OCI-LY1 (cell line): Measurements from ENCODE around the gene HDAC9.

Experiments used
- EZH2 ChIP-seq: fragments of 200-600 bp; sonication (generic), shearing (Covaris generic); IDR thresholded peaks from 2 replicates; pipeline ENCODE4 v1.8.0; 2017; ENCODE audit warnings: borderline replicate concordance, mixed run types, mild to moderate bottlenecking, antibody characterized with exemption, low read length, moderate library complexity, mixed read lengths
- TF ChIP-seq, protein P1 (sequence below): fragments of 200-600 bp; sonication (generic), shearing (Covaris generic); IDR thresholded peaks from 2 replicates; pipeline ENCODE4 v1.5.1; 2017; ENCODE audit warnings: mild to moderate bottlenecking, antibody characterized with exemption, low read length, moderate library complexity, mixed read lengths

DNA sequence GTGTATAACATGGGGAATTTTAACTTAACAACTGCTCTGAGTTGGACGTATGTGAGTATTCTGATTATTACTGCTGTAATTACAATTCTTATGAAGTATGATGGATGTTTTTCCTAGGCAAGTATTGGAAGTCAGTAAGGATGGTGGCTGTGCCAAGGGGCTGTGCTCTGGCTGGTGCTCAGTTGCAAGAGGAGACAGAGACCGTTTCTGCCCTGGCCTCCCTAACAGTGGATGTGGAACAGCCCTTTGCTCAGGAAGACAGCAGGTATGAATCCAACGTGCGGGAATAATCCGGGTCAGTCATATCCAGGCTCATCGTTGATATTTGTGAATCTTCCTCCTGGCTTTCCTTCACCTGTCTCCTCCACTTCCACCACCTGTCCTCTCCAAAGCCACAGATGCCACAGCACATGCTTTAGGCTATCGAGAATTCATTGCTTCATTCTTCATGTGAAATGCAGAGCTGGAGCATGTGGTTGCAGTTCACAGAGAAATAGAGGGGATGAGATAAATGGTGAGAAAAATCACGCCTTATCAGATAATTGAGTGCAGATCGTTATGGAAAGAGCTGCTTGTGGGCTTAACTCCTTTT is 480.2 kb downstream of the HDAC9 start:
- TF ChIP-seq, protein P1, sequence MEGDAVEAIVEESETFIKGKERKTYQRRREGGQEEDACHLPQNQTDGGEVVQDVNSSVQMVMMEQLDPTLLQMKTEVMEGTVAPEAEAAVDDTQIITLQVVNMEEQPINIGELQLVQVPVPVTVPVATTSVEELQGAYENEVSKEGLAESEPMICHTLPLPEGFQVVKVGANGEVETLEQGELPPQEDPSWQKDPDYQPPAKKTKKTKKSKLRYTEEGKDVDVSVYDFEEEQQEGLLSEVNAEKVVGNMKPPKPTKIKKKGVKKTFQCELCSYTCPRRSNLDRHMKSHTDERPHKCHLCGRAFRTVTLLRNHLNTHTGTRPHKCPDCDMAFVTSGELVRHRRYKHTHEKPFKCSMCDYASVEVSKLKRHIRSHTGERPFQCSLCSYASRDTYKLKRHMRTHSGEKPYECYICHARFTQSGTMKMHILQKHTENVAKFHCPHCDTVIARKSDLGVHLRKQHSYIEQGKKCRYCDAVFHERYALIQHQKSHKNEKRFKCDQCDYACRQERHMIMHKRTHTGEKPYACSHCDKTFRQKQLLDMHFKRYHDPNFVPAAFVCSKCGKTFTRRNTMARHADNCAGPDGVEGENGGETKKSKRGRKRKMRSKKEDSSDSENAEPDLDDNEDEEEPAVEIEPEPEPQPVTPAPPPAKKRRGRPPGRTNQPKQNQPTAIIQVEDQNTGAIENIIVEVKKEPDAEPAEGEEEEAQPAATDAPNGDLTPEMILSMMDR: no peak
- no peak for TF ChIP-seq EZH2
